ENCODE results near the gene REEP1.

The REEP1 gene

DNA sequence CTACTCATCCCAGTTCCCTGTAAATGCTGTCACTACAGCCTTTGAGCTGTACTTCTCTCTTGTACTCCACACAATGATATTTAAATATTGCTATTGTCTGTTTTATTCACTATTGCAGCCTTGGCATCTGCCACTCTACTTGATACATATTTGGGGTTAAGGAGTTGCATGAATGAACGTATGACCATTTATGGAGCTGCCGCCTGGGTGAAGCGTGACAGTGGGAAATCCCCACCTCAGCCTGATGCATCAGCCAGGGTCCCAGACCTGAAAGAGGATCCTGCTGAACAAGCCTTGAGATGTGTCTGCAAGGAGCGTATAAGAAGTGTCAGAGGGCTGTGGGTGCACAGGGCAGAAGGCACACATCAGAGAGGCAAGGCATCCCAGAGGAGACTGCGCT is 99.1 kb downstream of the REEP1 start:
- H3K27me3 ChIP-seq (ENCODE audit: insufficient read depth, low read depth, severe bottlenecking) = no peaks in the 10 kb centered on the region
- H3K36me3 ChIP-seq = no peaks in the 10 kb centered on the region
- DNase-seq = no peak
- TF ChIP-seq CTCF (IDR thresholded peaks at IDR 0.05; ENCODE audit: low read depth, low read length) = no peak
- no peaks in the 10 kb centered on the region for H3K9me3 ChIP-seq (ENCODE audit: severe bottlenecking)
- H3K27ac ChIP-seq = no peak overlapping the region
- H3K4me3 ChIP-seq (ENCODE audit: low read depth, low read length) = no peak overlapping the region

DNA sequence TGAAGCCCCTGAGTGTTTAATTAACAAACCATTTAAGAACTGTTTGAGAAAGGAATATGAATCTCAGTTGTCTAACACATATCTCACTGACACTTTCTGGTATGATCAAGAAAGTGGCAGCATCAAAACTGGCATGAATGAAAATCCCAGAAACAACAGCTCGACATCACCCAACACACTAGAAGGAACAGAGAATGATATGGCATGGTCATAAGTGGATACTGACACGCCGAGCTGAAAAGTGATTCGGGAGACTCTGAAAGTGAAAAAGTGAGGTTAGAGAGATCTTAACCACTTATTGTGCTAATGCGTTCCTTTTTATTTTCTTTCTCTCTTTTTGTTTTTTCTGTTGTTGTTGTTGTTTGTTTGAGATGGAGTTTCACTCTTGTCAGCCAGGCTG is 100.3 kb downstream of the REEP1 start:
- Histone ChIP-seq H3K9me3 (ENCODE audit: severe bottlenecking) (no peaks in the 10 kb centered on the region), H3K27ac (no peak overlapping the region), H3K27me3 (ENCODE audit: insufficient read depth, low read depth, severe bottlenecking) (no peaks in the 10 kb centered on the region), H3K36me3 (no peaks in the 10 kb centered on the region), H3K4me3 (ENCODE audit: low read depth, low read length) (no peak overlapping the region)
- no peak for TF ChIP-seq CTCF (IDR thresholded peaks at IDR 0.05; ENCODE audit: low read depth, low read length)
- DNase-seq = no peak

DNA sequence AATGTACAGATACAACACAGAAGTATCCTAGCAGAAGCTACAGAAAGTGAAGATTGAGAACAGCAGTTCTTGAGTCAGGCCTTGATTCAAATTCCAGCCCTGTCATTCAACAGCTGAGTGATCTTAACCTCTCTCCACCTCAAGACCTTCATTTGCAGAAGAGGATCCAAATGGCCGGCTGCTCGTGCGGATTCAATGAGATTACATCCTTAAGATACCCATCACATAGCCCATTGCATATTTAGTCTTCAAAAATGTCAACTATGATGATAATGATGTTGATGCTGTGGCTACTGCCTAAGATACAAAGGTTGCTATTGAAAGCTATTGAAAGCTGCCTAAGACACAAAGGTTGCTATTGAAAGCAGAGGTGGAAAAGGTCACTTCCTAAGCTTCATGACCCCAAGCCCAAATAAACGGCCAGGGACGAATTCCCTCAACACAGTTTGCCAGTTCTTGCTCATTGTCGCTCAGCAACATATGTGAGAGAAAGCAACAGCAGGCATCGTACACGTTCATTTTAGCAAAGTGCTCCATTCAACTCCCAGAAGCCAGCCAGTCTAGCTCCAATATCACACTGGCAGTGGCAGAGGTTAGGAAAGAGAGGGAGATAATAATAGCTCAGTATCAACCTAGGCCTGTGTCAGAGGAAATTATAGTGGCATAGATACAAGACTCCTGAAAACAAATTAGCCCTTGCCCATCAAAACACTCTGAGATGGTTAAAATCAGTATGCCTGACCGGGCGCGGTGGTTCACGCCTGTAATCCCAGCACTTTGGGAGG is 102.0 kb downstream of the REEP1 start:
- H3K27me3 ChIP-seq (ENCODE audit: insufficient read depth, low read depth, severe bottlenecking) = no peaks in the 10 kb centered on the region
- TF ChIP-seq CTCF (IDR thresholded peaks at IDR 0.05; ENCODE audit: low read depth, low read length) = no peak

DNA sequence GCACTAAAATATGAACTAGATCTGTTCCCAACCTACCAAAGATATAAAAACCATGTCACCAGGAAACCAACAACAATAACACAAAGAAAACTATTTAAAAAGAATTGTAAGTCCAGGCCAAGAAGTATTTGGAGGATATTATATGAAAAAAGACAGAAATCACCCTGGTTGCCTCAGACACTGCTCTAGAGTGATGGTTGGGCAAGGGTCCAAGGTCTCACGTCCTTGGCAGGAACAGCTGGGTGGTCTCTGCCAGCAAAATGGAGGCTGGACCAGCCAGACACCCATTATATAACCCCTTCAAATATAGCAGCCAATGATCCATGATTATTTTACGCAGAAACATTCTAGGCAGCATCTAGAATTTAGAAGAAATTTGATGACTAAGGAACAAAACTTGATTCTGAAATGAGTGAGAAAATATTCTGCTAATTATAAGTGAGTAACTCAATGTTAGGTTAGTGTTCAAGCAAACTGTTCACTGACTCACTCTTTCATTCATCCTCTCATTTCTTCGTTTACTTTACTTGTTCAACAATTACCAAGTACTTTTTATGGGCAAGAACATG is 102.8 kb downstream of the REEP1 start:
- no peak overlapping the region for H3K4me3 ChIP-seq (ENCODE audit: low read depth, low read length)
- no peaks in the 10 kb centered on the region for H3K27me3 ChIP-seq (ENCODE audit: insufficient read depth, low read depth, severe bottlenecking)
- no peaks in the 10 kb centered on the region for H3K36me3 ChIP-seq
- no peak overlapping the region for H3K27ac ChIP-seq
- no peak for TF ChIP-seq CTCF (IDR thresholded peaks at IDR 0.05; ENCODE audit: low read depth, low read length)
- DNase-seq = no peak
- no peaks in the 10 kb centered on the region for H3K9me3 ChIP-seq (ENCODE audit: severe bottlenecking)

More for the DNA sequence above, 102.0 kb downstream of the REEP1 start:
- Histone ChIP-seq H3K36me3 (no peaks in the 10 kb centered on the region), H3K27ac (no peak overlapping the region), H3K9me3 (ENCODE audit: severe bottlenecking) (no peaks in the 10 kb centered on the region), H3K4me3 (ENCODE audit: low read depth, low read length) (no peak overlapping the region)
- no peak for DNase-seq

DNA sequence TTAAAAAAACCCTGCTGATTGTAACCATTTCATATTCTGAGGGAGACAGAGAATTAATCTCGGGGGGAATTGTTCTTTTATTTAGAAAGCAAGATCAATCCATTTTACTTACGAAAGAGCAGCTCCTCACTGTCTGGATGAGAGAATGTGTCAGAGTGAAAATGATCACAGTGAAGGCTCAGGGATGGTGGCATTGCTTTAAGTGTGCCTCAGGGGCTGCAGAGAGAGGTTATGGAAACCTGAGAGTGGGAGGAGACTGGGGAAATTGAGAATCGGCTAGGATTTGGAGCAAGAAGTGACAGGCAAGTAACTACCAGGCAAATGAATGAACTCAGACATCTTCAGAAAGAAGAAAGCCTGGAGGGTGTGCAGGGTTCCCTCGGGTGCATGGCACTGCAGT is 104.0 kb downstream of the REEP1 start:
- no peaks in the 10 kb centered on the region for H3K27me3 ChIP-seq (ENCODE audit: insufficient read depth, low read depth, severe bottlenecking)
- no peak overlapping the region for H3K27ac ChIP-seq
- no peak for TF ChIP-seq CTCF (IDR thresholded peaks at IDR 0.05; ENCODE audit: low read depth, low read length)
- H3K4me3 ChIP-seq (ENCODE audit: low read depth, low read length) = no peak overlapping the region
- H3K9me3 ChIP-seq (ENCODE audit: severe bottlenecking) = no peaks in the 10 kb centered on the region
- H3K36me3 ChIP-seq = no peaks in the 10 kb centered on the region
- DNase-seq = no peak

Measured in WERI-Rb-1 (cell line).